Caco-2 (cell line): Measurements from ENCODE around the gene WDFY2. TPM values are rescaled to one million over a fixed set of nuclear protein-coding genes. Genes with fewer than 3 reads are reported as not detected.
"Not testable (repeated sequence)": the region's sequence is repeated elsewhere in the genome, so short reads cannot be mapped to it uniquely, and the experiment has no call there.

Experiments used
- BruUV-seq: library from RNA; stranded (reverse); fragments of 400-500 nt; replicated peaks from 2 replicates; lab custom pipeline; 2021; lab: Mats Ljungman, UMichigan
- CTCF ChIA-PET: fragments of 300-600 bp; sonication (Branson Sonifier 250); formaldehyde crosslinking; loops from one replicate; lab custom pipeline; 2022; ENCODE audit warnings: antibody characterized with exemption; lab: Charles Lee
- POLR2A ChIA-PET: fragments of 300-600 bp; sonication (Branson Sonifier 250); formaldehyde crosslinking; loops from one replicate; lab custom pipeline; 2022; ENCODE audit warnings: antibody characterized with exemption; lab: Charles Lee
- DNase-seq, 2 experiments: peaks; one replicate each; pipeline versions ENCODE4 v3.0.0 to v3.0.0-alpha.2; 2020 to 2022
- H3K27me3 ChIP-seq: replicated peaks from 2 replicates; pipeline ENCODE4 v1.6.0; 2011; ENCODE audit warnings: low read length; ENCODE audit not compliant: control insufficient read depth, insufficient read depth
- H3K36me3 ChIP-seq: 2 replicates; pipeline ENCODE4 v1.5.1; 2011; ENCODE audit warnings: low read length; ENCODE audit not compliant: control insufficient read depth, insufficient read depth
- H3K4me1 ChIP-seq: fragments of 250-450 bp; sonication (Bioruptor Pico); 2 replicates; pipeline ENCODE4 v1.5.1; 2020; ENCODE audit warnings: mild to moderate bottlenecking
- H3K4me3 ChIP-seq: 2 replicates; pipeline ENCODE4 v1.5.1; 2011; ENCODE audit warnings: low read depth, mild to moderate bottlenecking, control low read depth, low read length
- H3K9me3 ChIP-seq: fragments of 250-450 bp; sonication (Bioruptor Pico); 2 replicates; pipeline ENCODE4 v1.5.1; 2020; ENCODE audit warnings: mild to moderate bottlenecking, moderate library complexity
- H3K27ac Mint-ChIP-seq: one replicate; pipeline ENCODE4 v1.8.0; 2022; ENCODE audit warnings: mixed read lengths; ENCODE audit not compliant: unreplicated experiment
- H3K27me3 Mint-ChIP-seq: one replicate; pipeline ENCODE4 v1.8.0; 2022; ENCODE audit warnings: mixed read lengths; ENCODE audit not compliant: insufficient read depth, unreplicated experiment
- H3K36me3 Mint-ChIP-seq: one replicate; pipeline ENCODE4 v1.8.0; 2022; ENCODE audit warnings: mild to moderate bottlenecking, mixed read lengths; ENCODE audit not compliant: insufficient read depth, unreplicated experiment
- H3K4me1 Mint-ChIP-seq: one replicate; pipeline ENCODE4 v1.8.0; 2022; ENCODE audit warnings: low read depth, mixed read lengths; ENCODE audit not compliant: unreplicated experiment
- H3K4me3 Mint-ChIP-seq: one replicate; pipeline ENCODE4 v1.8.0; 2022; ENCODE audit warnings: mild to moderate bottlenecking, moderate library complexity, mixed read lengths; ENCODE audit not compliant: unreplicated experiment
- H3K9me3 Mint-ChIP-seq: one replicate; pipeline ENCODE4 v1.8.0; 2022; ENCODE audit warnings: mixed read lengths; ENCODE audit not compliant: unreplicated experiment
- intact Hi-C: fragments of 100-400 bp; cut with micrococcal nuclease; formaldehyde crosslinking; loops from one replicate; pipeline ENCODE4 v1.10.0; 2022; ENCODE audit not compliant: unreplicated experiment
- total RNA-seq: library from RNA; stranded (reverse); gene quantifications from 2 replicates; pipeline ENCODE4 v1.2.3, GENCODE V29; 2022
- TF ChIP-seq, protein P1 (sequence below), 2 experiments: fragments of 200-600 bp in 1 of 2; IDR thresholded peaks; 1 replicate in 1 of 2; 2 replicates in 1 of 2; pipeline versions ENCODE4 v1.5.1 to v1.8.0; 2011 to 2022; ENCODE audit warnings: antibody characterized with exemption in 1 of 2, control low read depth in 1 of 2, inconsistent platforms in 1 of 2, low read depth in 1 of 2, low read length in 1 of 2, mild to moderate bottlenecking in 1 of 2, moderate library complexity in 1 of 2; ENCODE audit not compliant: insufficient read depth in 1 of 2, severe bottlenecking in 1 of 2, unreplicated experiment in 1 of 2

The WDFY2 gene
- total RNA-seq, 1 experiment from 2014 or later = 9.2 TPM

DNA sequence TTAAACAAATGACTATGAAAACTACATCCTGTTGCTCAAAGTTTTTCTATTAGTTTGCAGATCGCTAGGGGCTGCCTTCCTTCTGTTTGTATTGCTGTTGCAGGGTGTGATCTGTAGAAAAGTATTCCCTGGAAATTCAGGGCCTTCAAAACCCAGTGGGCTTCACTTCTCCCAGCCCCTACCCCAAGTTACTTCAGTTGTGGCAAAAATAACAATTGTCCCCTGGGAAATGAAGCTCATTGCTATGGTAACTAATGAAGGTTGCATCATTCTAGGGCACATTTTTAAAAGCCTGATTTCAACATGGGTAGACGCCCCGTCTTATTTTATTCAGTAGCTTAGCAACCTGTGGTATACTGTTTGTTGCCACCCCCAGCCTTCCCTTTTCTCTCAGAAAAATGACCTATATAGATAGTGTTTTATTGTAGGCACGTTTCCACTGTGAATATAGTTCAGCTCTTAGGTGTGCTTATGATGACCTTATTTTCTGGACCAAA lies 60.9 kb downstream of the WDFY2 start:
- ChIA-PET CTCF (no interaction called here), POLR2A (no interaction called here)
- DNase-seq = no peak
- intact Hi-C loops = no loop called here
- no TSS peak for BruUV-seq
- no peaks in the 10 kb centered on the region for H3K4me1 ChIP-seq
- H3K36me3 ChIP-seq = no peaks in the 10 kb centered on the region
- no peaks in the 10 kb centered on the region for H3K36me3 Mint-ChIP-seq
- H3K27ac Mint-ChIP-seq = no peak overlapping the region
- H3K27me3 Mint-ChIP-seq = no peaks in the 10 kb centered on the region
- no peaks in the 10 kb centered on the region for H3K27me3 ChIP-seq
- TF ChIP-seq, protein P1, sequence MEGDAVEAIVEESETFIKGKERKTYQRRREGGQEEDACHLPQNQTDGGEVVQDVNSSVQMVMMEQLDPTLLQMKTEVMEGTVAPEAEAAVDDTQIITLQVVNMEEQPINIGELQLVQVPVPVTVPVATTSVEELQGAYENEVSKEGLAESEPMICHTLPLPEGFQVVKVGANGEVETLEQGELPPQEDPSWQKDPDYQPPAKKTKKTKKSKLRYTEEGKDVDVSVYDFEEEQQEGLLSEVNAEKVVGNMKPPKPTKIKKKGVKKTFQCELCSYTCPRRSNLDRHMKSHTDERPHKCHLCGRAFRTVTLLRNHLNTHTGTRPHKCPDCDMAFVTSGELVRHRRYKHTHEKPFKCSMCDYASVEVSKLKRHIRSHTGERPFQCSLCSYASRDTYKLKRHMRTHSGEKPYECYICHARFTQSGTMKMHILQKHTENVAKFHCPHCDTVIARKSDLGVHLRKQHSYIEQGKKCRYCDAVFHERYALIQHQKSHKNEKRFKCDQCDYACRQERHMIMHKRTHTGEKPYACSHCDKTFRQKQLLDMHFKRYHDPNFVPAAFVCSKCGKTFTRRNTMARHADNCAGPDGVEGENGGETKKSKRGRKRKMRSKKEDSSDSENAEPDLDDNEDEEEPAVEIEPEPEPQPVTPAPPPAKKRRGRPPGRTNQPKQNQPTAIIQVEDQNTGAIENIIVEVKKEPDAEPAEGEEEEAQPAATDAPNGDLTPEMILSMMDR (IDR thresholded peaks at IDR 0.05; ENCODE audit: insufficient read depth in 1 of 2, low read depth in 1 of 2, low read length in 1 of 2, severe bottlenecking in 1 of 2, unreplicated experiment in 1 of 2) = no peak
- H3K4me3 ChIP-seq = no peak overlapping the region
- H3K4me3 Mint-ChIP-seq = no peak overlapping the region
- no peaks in the 10 kb centered on the region for H3K9me3 Mint-ChIP-seq
- H3K9me3 ChIP-seq = no peaks in the 10 kb centered on the region
- no peaks in the 10 kb centered on the region for H3K4me1 Mint-ChIP-seq

DNA sequence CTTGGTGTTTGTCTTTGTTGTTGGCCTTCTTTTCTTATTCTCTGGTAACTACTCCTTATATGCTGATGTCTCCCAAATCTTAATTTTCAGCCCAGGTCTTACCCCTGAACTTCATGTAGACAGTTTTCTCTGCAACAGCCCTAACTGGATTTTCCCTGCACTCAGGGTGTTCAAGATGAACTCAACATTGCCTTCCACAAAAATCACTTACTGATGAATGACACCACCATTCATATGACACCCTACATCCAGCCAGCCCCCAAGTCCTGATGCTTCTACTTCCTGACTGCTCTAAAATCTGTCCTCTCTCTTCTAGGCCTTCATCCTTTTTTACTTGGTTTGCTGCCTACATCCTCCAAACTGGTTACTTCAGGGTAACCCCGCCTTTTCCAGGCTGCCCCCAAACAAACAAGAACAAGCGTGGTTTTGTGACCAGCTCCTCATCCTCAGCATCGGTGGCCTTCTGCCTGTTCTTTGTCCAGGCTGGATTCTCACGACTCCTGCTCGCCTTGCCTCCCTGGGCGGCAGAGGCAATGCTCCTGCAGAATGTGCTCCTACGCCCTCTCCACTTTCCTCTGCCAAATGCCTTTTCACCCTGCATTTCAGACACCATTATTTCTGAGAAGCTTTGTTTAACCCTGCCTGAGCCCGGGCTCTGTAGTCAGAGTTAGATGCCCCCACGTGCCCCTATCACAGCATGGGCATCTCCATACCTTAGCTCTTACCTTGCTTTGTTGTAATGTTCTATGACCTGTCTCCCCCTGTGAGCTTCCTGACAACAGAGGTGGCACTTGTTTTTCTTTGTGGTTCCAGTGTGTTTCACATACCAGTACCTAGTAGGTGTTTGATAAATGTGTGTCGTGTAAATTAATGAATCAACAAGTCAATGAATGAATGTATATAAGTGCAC lies 61.8 kb downstream of the WDFY2 start:
- Mint-ChIP-seq H3K27ac (no peak overlapping the region), H3K4me1 (no peaks in the 10 kb centered on the region), H3K9me3 (peaks cover 3% of the 10 kb centered on the region), H3K36me3 (no peaks in the 10 kb centered on the region), H3K4me3 (no peak overlapping the region), H3K27me3 (no peaks in the 10 kb centered on the region)
- Histone ChIP-seq H3K4me3 (no peak overlapping the region), H3K27me3 (no peaks in the 10 kb centered on the region), H3K36me3 (no peaks in the 10 kb centered on the region), H3K4me1 (no peaks in the 10 kb centered on the region), H3K9me3 (0 out of 2 replicates have a peak, but pooled peaks cover under 1% of the 10 kb centered on the region)
- intact Hi-C loops = no loop called here
- DNase-seq = no peak
- POLR2A ChIA-PET = no interaction called here
- CTCF ChIA-PET = no interaction called here
- TF ChIP-seq, protein P1 (IDR thresholded peaks at IDR 0.05; ENCODE audit: insufficient read depth in 1 of 2, low read depth in 1 of 2, low read length in 1 of 2, severe bottlenecking in 1 of 2, unreplicated experiment in 1 of 2) = no peak
- no TSS peak for BruUV-seq

DNA sequence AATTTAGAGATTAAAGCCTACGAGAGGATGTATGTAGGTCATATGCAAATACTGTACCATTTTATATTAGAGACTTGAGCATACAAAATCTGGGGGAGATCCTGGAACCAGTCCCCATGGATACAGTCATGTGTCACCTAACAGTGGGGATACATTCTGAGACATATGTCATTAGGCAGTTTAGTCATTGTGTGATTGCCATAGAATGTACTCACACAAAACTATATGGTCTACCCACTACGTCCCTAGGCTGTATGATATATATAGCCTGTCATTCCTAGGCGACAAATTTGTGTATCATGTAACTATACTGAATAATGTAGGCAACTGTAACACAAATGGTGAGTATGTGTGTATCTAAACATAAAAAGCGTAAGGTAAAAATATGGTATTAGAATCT lies 62.8 kb downstream of the WDFY2 start:
- H3K36me3 ChIP-seq = no peaks in the 10 kb centered on the region
- Mint-ChIP-seq H3K27me3 (no peaks in the 10 kb centered on the region), H3K27ac (no peak overlapping the region), H3K4me3 (no peak overlapping the region), H3K4me1 (no peaks in the 10 kb centered on the region), H3K9me3 (peaks cover 10% of the 10 kb centered on the region), H3K36me3 (no peaks in the 10 kb centered on the region)
- 0 out of 2 replicates have a peak, but pooled peaks cover 3% of the 10 kb centered on the region for H3K9me3 ChIP-seq
- intact Hi-C loops = no loop called here
- no peaks in the 10 kb centered on the region for H3K27me3 ChIP-seq
- no peak overlapping the region for H3K4me3 ChIP-seq
- TF ChIP-seq, protein P1 (IDR thresholded peaks at IDR 0.05; ENCODE audit: insufficient read depth in 1 of 2, low read depth in 1 of 2, low read length in 1 of 2, severe bottlenecking in 1 of 2, unreplicated experiment in 1 of 2) = no peak
- DNase-seq = no peak
- no peaks in the 10 kb centered on the region for H3K4me1 ChIP-seq
- ChIA-PET CTCF (interaction anchor here (0.6 kb wide), 1 partner anchor 58 kb away, joined by 3 read pairs; no protein-coding TSS in a partner anchor), POLR2A (no interaction called here)
- no TSS peak for BruUV-seq

DNA sequence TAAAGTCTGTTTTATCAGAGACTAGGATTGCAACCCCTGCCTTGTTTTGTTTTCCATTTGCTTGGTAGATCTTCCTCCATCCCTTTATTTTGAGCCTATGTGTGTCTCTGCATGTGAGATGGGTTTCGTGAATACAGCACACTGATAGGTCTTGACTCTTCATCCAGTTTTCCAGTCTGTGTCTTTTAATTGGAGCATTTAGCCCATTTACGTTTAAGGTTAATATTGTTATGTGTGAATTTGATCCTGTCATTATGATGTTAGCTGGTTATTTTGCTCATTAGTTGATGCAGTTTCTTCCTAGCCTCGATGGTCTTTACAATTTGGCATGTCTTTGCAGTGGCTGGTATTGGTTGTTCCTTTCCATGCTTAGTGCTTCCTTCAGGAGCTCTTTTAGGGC lies 67.9 kb downstream of the WDFY2 start:
- POLR2A ChIA-PET, BruUV-seq, DNase-seq, H3K27me3 ChIP-seq, H3K4me3 Mint-ChIP-seq, H3K4me1 Mint-ChIP-seq, H3K27me3 Mint-ChIP-seq, H3K4me1 ChIP-seq, H3K36me3 ChIP-seq, CTCF ChIA-PET, intact Hi-C loops, H3K4me3 ChIP-seq, H3K27ac Mint-ChIP-seq, H3K36me3 Mint-ChIP-seq: not testable (repeated sequence)
- H3K9me3 Mint-ChIP-seq = peaks cover 46% of the 10 kb centered on the region
- peaks cover 19% of the 10 kb centered on the region for H3K9me3 ChIP-seq
